IMR-90 (cell line): Measurements from ENCODE around the gene RPS24. TPM values are rescaled to one million over a fixed set of nuclear protein-coding genes. Genes with fewer than 3 reads are reported as not detected.

Source experiments
- ATAC-seq: fragments of 200-7000 bp; cut with Tn5 transposase; 2 replicates; pipeline ENCODE4 v1.9.1; 2020; ENCODE audit warnings: low read depth, mild to moderate bottlenecking, moderate library complexity
- BruUV-seq: library from RNA; stranded (reverse); fragments of 400-500 nt; replicated peaks from 2 replicates; lab custom pipeline; 2021; lab: Mats Ljungman, UMichigan
- CTCF ChIA-PET: fragments of 300-600 bp; formaldehyde crosslinking; extraction: SDS; loops from one replicate; lab custom pipeline; 2021; ENCODE audit warnings: antibody characterized with exemption; lab: Yijun Ruan, JAX
- POLR2A ChIA-PET: fragments of 300-600 bp; sonication (Branson Sonifier 250); formaldehyde crosslinking; loops from one replicate; lab custom pipeline; 2022; ENCODE audit warnings: antibody characterized with exemption; ENCODE audit not compliant: unreplicated experiment; lab: Charles Lee
- DNase-seq: peaks from one replicate; pipeline ENCODE4 v3.0.0; 2013
- H2AFZ ChIP-seq: replicated peaks from 2 replicates; pipeline ENCODE3; 2013; ENCODE audit warnings: low read length, mild to moderate bottlenecking; ENCODE audit not compliant: poor library complexity
- H2AK5ac ChIP-seq: 2 replicates; pipeline ENCODE4 v1.6.1; 2013; ENCODE audit warnings: low read depth, low read length, inconsistent platforms
- H2AK9ac ChIP-seq: replicated peaks from 2 replicates; pipeline ENCODE3; 2013; ENCODE audit warnings: mild to moderate bottlenecking, low read depth, low read length, moderate library complexity; ENCODE audit not compliant: poor library complexity
- H2BK120ac ChIP-seq: 2 replicates; pipeline ENCODE4 v1.6.1; 2013; ENCODE audit warnings: low read depth, low read length, inconsistent platforms
- H2BK15ac ChIP-seq: 3 replicates; pipeline ENCODE4 v1.6.1; 2013; ENCODE audit warnings: low read depth, low read length, inconsistent platforms
- H2BK20ac ChIP-seq: 2 replicates; pipeline ENCODE4 v1.6.1; 2013; ENCODE audit warnings: low read depth, mild to moderate bottlenecking, inconsistent platforms, low read length, moderate library complexity
- H2BK5ac ChIP-seq: 2 replicates; pipeline ENCODE4 v1.6.1; 2013; ENCODE audit warnings: mild to moderate bottlenecking, low read depth, low read length, inconsistent platforms; ENCODE audit not compliant: poor library complexity, severe bottlenecking
- H3K14ac ChIP-seq: replicated peaks from 2 replicates; pipeline ENCODE4 v1.6.1; 2013; ENCODE audit warnings: low read depth, low read length, inconsistent platforms
- H3K18ac ChIP-seq: 2 replicates; pipeline ENCODE4 v1.6.1; 2013; ENCODE audit warnings: low read depth, low read length, control low read depth
- H3K23ac ChIP-seq: 2 replicates; pipeline ENCODE4 v1.6.1; 2013; ENCODE audit warnings: low read depth, low read length, inconsistent platforms
- H3K27ac ChIP-seq: 2 replicates; pipeline ENCODE4 v1.5.1; 2013; ENCODE audit warnings: mild to moderate bottlenecking, control low read depth, low read length; ENCODE audit not compliant: insufficient read depth
- H3K27me3 ChIP-seq: 2 replicates; pipeline ENCODE4 v1.6.1; 2013; ENCODE audit warnings: low read length; ENCODE audit not compliant: control insufficient read depth, insufficient read depth
- H3K36me3 ChIP-seq: 2 replicates; pipeline ENCODE4 v1.6.1; 2013; ENCODE audit warnings: low read length, mixed read lengths; ENCODE audit not compliant: control insufficient read depth, insufficient read depth
- H3K4ac ChIP-seq: 2 replicates; pipeline ENCODE4 v1.6.1; 2013; ENCODE audit warnings: low read depth, low read length, inconsistent platforms
- H3K4me1 ChIP-seq: 2 replicates; pipeline ENCODE4 v1.6.1; 2013; ENCODE audit warnings: low read length, mixed read lengths; ENCODE audit not compliant: control insufficient read depth, insufficient read depth
- H3K4me2 ChIP-seq: 2 replicates; pipeline ENCODE4 v1.6.1; 2013; ENCODE audit warnings: low read depth, mild to moderate bottlenecking, control low read depth, low read length, moderate library complexity
- H3K4me3 ChIP-seq: 2 replicates; pipeline ENCODE4 v1.5.1; 2013; ENCODE audit warnings: low read depth, mild to moderate bottlenecking, control low read depth, low read length, moderate library complexity; ENCODE audit not compliant: insufficient read depth
- H3K56ac ChIP-seq: 2 replicates; pipeline ENCODE4 v1.6.1; 2013; ENCODE audit warnings: low read length, inconsistent platforms; ENCODE audit not compliant: insufficient read depth; ENCODE audit errors: extremely low read depth
- H3K79me1 ChIP-seq, 2 experiments: 2 replicates each; pipeline ENCODE4 v1.6.1; 2013; ENCODE audit warnings: low read length in 2 of 2, inconsistent platforms in 1 of 2, low read depth in 1 of 2
- H3K9ac ChIP-seq: 2 replicates; pipeline ENCODE4 v1.6.1; 2013; ENCODE audit warnings: low read depth, low read length, control low read depth
- H3K9me1 ChIP-seq: 2 replicates; pipeline ENCODE4 v1.6.1; 2013; ENCODE audit warnings: low read length, inconsistent platforms; ENCODE audit not compliant: insufficient read depth
- H3K9me3 ChIP-seq: 2 replicates; pipeline ENCODE4 v1.6.1; 2013; ENCODE audit warnings: low read length; ENCODE audit not compliant: control insufficient read depth, insufficient read depth
- H4K20me1 ChIP-seq: 2 replicates; pipeline ENCODE4 v1.6.1; 2013; ENCODE audit warnings: low read length, inconsistent platforms; ENCODE audit not compliant: insufficient read depth
- H4K5ac ChIP-seq: 2 replicates; pipeline ENCODE4 v1.6.1; 2013; ENCODE audit warnings: mild to moderate bottlenecking, low read depth, low read length, control low read depth
- H4K8ac ChIP-seq, 2 experiments: 2 replicates each; pipeline ENCODE4 v1.6.1; 2013; ENCODE audit warnings: low read depth in 2 of 2, low read length in 2 of 2, control low read depth in 1 of 2, inconsistent platforms in 1 of 2
- H4K91ac ChIP-seq: 2 replicates; pipeline ENCODE4 v1.6.1; 2013; ENCODE audit warnings: low read depth, low read length, inconsistent platforms; ENCODE audit not compliant: insufficient read depth
- BHLHE40 ChIP-seq: fragments of 150-350 bp; IDR thresholded peaks from 2 replicates; pipeline ENCODE4 v1.6.1; 2016; ENCODE audit warnings: mild to moderate bottlenecking, low read depth, low read length
- CEBPB ChIP-seq: IDR thresholded peaks from 2 replicates; pipeline ENCODE4 v1.6.1; 2012; ENCODE audit warnings: low read depth, low read length, improper control_type of control experiment
- CHD1 ChIP-seq: IDR thresholded peaks from 2 replicates; pipeline ENCODE4 v1.6.1; 2012; ENCODE audit warnings: low read depth, low read length, improper control_type of control experiment
- CTCF ChIP-seq: conservative IDR thresholded peaks from 2 replicates; pipeline ENCODE4 v1.5.1; 2012; ENCODE audit warnings: mild to moderate bottlenecking, low read depth, low read length, improper control_type of control experiment
- MAFK ChIP-seq: IDR thresholded peaks from 2 replicates; pipeline ENCODE4 v1.6.1; 2012; ENCODE audit warnings: low read depth, low read length, improper control_type of control experiment
- MAZ ChIP-seq: IDR thresholded peaks from 2 replicates; pipeline ENCODE4 v1.6.1; 2012; ENCODE audit warnings: low read depth, mild to moderate bottlenecking, low read length, improper control_type of control experiment, moderate library complexity, borderline replicate concordance
- MXI1 ChIP-seq: IDR thresholded peaks from 2 replicates; pipeline ENCODE4 v1.6.1; 2012; ENCODE audit warnings: low read depth, mild to moderate bottlenecking, low read length, moderate library complexity, borderline replicate concordance
- POLR2A ChIP-seq: IDR thresholded peaks from 2 replicates; pipeline ENCODE4 v1.6.1; 2012; ENCODE audit warnings: mild to moderate bottlenecking, low read depth, low read length
- RAD21 ChIP-seq: IDR thresholded peaks from 2 replicates; pipeline ENCODE4 v1.6.1; 2012; ENCODE audit warnings: low read length, improper control_type of control experiment
- RCOR1 ChIP-seq: IDR thresholded peaks from 2 replicates; pipeline ENCODE4 v1.6.1; 2012; ENCODE audit warnings: mild to moderate bottlenecking, low read length, improper control_type of control experiment; ENCODE audit not compliant: insufficient replicate concordance
- RFX5 ChIP-seq: IDR thresholded peaks from 2 replicates; pipeline ENCODE4 v1.8.0; 2012; ENCODE audit warnings: low read depth, mild to moderate bottlenecking, low read length, moderate library complexity
- SMC3 ChIP-seq: fragments of 150-350 bp; IDR thresholded peaks from 2 replicates; pipeline ENCODE4 v1.6.1; 2016; ENCODE audit warnings: low read depth, mild to moderate bottlenecking, antibody characterized with exemption, low read length, moderate library complexity
- USF2 ChIP-seq: fragments of 150-350 bp; IDR thresholded peaks from 2 replicates; pipeline ENCODE4 v1.6.1; 2017; ENCODE audit warnings: mild to moderate bottlenecking, antibody characterized with exemption, low read length, low read depth
- WGBS, 2 experiments: methylation state at CpG; one replicate each; pipeline versions ENCODE4 v1.1.5 to v1.1.7; 2013; ENCODE audit warnings: missing lambda C conversion rate in 2 of 2; ENCODE audit not compliant: insufficient read length in 1 of 2; ENCODE audit errors: extremely low coverage in 2 of 2; 5-methylcytosine and 5-hydroxymethylcytosine counted together
- dilution Hi-C: fragments of 300-500 bp; cut with HindIII; formaldehyde crosslinking; loops from one replicate; pipeline ENCODE4 v1.14.3; 2018; ENCODE audit warnings: low sequenced_read_pairs; ENCODE audit not compliant: unreplicated experiment
- in situ Hi-C: fragments of 300-500 bp; cut with MboI; formaldehyde crosslinking; loops from 3 replicates; pipeline ENCODE4 v1.14.3; 2019; ENCODE audit warnings: low sequenced_read_pairs, inconsistent platforms, mixed read lengths
- intact Hi-C: fragments of 100-400 bp; cut with micrococcal nuclease; formaldehyde crosslinking; loops from 2 replicates; pipeline ENCODE4 v1.10.0; 2022
- polyA plus RNA-seq, 3 experiments: library from polyadenylated mRNA; depleted of rRNA; stranded (reverse); fragments of >200 nt; gene quantifications; 2 replicates each; pipeline ENCODE4 v1.2.3, GENCODE V29; 2012; ENCODE audit warnings: low replicate concordance in 1 of 3
- total RNA-seq: library from RNA; depleted of rRNA; stranded (reverse); fragments of >200 nt; gene quantifications from 2 replicates; pipeline ENCODE4 v1.2.3, GENCODE V29; 2012

RPS24 gene
- total and polyA plus RNA-seq, 2 of the 4 experiments (the other 2 are of a cell fraction) = 1,664 to 4,721 TPM

GRCh38 chr10:78029269-78030226, 4.1 kb upstream of the RPS24 start, which contains the start of gene POLR3A:
POLR3A (minus strand) TSS chr10:78029515; CDS start chr10:78029407, 108 bp downstream.
- Histone ChIP-seq H4K91ac (peak within 1 kb of the TSS; percentile 87), H3K4me2 (peak within 1 kb of the TSS; percentile 83), H3K14ac (peak within 1 kb of the TSS; percentile 88), H3K4ac (peak within 1 kb of the TSS; percentile 86), H4K5ac (peak within 1 kb of the TSS; percentile 95), H3K23ac (peak within 1 kb of the TSS; percentile 87), H3K18ac (peak within 1 kb of the TSS; percentile 73), H2BK20ac (0 out of 2 replicates have a peak within 1 kb of the TSS, but pooled peaks have one; percentile 20), H4K20me1 (peaks cover under 1% of the 10 kb centered on the region; the same call in 1 of the 2 replicates), H3K27me3 (no peaks in the 10 kb centered on the region), H3K56ac (peak within 1 kb of the TSS; percentile 70), H2AK9ac (peak within 1 kb of the TSS; percentile 93), H3K4me3 (peak within 1 kb of the TSS; percentile 90), H3K79me1 (peaks cover 19 to 38% of the 10 kb centered on the region in 2 experiments), H3K27ac (peak within 1 kb of the TSS; percentile 92), H3K4me1 (peaks cover 11% of the 10 kb centered on the region), H3K9ac (peak within 1 kb of the TSS; percentile 98), H3K9me1 (peaks cover 13% of the 10 kb centered on the region), H3K9me3 (no peaks in the 10 kb centered on the region), H4K8ac (peak within 1 kb of the TSS; percentile 91 to 95), H2AFZ (peak within 1 kb of the TSS; percentile 95), H2BK5ac (peak within 1 kb of the TSS; percentile 93), H3K36me3 (peaks cover 12% of the 10 kb centered on the region), H2BK15ac (peak within 1 kb of the TSS; percentile 43; the same call in 1 of the 3 replicates), H2AK5ac (peak within 1 kb of the TSS; percentile 84), H2BK120ac (peak within 1 kb of the TSS; percentile 57; the same call in 1 of the 2 replicates)
- in situ Hi-C loops = no loop called here
- no TSS peak for BruUV-seq
- dilution Hi-C loops = no loop called here
- CTCF ChIA-PET = interaction anchor here (0.6 to 0.9 kb wide), 3 partner anchors 10 to 383 kb away, joined by 3 to 5 read pairs (median 3); no protein-coding TSS in a partner anchor
- DNase-seq (peak; percentile 99), ATAC-seq (peak; percentile 59)
- POLR2A ChIA-PET = no interaction called here
- WGBS, 2 experiments = 1% methylated on average over 19 of the region's 35 CpGs; no CpG with 5 or more reads in 1 of the 2 experiments
- intact Hi-C loops = loop anchor here (2.0 to 10.0 kb wide), 2 partner anchors 105 to 183 kb away; partner anchors contain the start of gene DLG5
- no peak for TF ChIP-seq MAFK
- TF ChIP-seq MAZ = peak; percentile 35; the same call in 1 of the 2 replicates
- no peak for TF ChIP-seq RFX5
- TF ChIP-seq RAD21 = peak; percentile 48
- peak; percentile 72 for TF ChIP-seq CTCF
- TF ChIP-seq RCOR1 = no peak
- TF ChIP-seq CHD1 = peak; percentile 77
- no peak for TF ChIP-seq POLR2A
- TF ChIP-seq USF2 = peak; percentile 99
- TF ChIP-seq BHLHE40 = no peak
- no peak for TF ChIP-seq CEBPB
- TF ChIP-seq MXI1 = peak; percentile 74; the same call in 1 of the 2 replicates
- peak; percentile 39 for TF ChIP-seq SMC3
